SK-N-SH (cell line): ENCODE measurements around the gene MAST2. TPM values are rescaled to one million over a fixed set of nuclear protein-coding genes. Genes with fewer than 3 reads are reported as not detected.

ENCODE experiments used
- CTCF ChIA-PET: fragments of 300-600, 350-600 bp; formaldehyde crosslinking; extraction: SDS; loops from one replicate; lab custom pipeline; 2021; lab: Yijun Ruan, JAX
- POLR2A ChIA-PET: fragments of 350-600 bp; sonication (Branson Sonifier 250); formaldehyde crosslinking; extraction: SDS; loops from one replicate; lab custom pipeline; 2020; ENCODE audit warnings: antibody characterized with exemption, inconsistent platforms; lab: Yijun Ruan, JAX
- DNase-seq: peaks from one replicate; pipeline ENCODE4 v3.0.0; 2012
- H2AFZ ChIP-seq: fragments of 200-600 bp; sonication (generic); 2 replicates; pipeline ENCODE4 v1.8.1; 2016; ENCODE audit warnings: antibody characterized with exemption, mild to moderate bottlenecking, low read depth
- H3F3A ChIP-seq: fragments of 200-600 bp; sonication (generic); replicated peaks from 2 replicates; pipeline ENCODE3; 2016; ENCODE audit warnings: antibody characterized with exemption, mild to moderate bottlenecking; ENCODE audit not compliant: insufficient read depth
- H3K27ac ChIP-seq, 2 experiments: fragments of 200-500 bp in 1 of 2; fragments of 200-600 bp in 1 of 2; sonication (Bioruptor generic) in 1 of 2; sonication (generic), shearing (Covaris generic) in 1 of 2; 2 replicates each; pipeline versions ENCODE4 v1.5.1 to v1.6.1; 2014 to 2016; ENCODE audit warnings: low read depth in 2 of 2, inconsistent platforms in 1 of 2, low read length in 1 of 2, mild to moderate bottlenecking in 1 of 2, mixed read lengths in 1 of 2
- H3K27me3 ChIP-seq: fragments of 200-600 bp; sonication (generic), shearing (Covaris generic); 2 replicates; pipeline ENCODE4 v1.6.1; 2016; ENCODE audit warnings: mixed run types; ENCODE audit not compliant: insufficient read depth
- H3K36me3 ChIP-seq, 2 experiments: fragments of 200-500 bp in 1 of 2; fragments of 200-600 bp in 1 of 2; sonication (Bioruptor generic) in 1 of 2; sonication (generic) in 1 of 2; replicated peaks in 1 of 2; 2 replicates each; pipeline versions ENCODE3 to v1.5.1; 2014 to 2016; ENCODE audit warnings: low read length in 1 of 2, mild to moderate bottlenecking in 1 of 2; ENCODE audit not compliant: insufficient read depth in 2 of 2, control insufficient read depth in 1 of 2
- H3K4me1 ChIP-seq, 2 experiments: fragments of 200-500 bp in 1 of 2; fragments of 200-600 bp in 1 of 2; sonication (Bioruptor generic) in 1 of 2; sonication (generic), shearing (Covaris generic) in 1 of 2; 2 replicates each; pipeline versions ENCODE4 v1.5.1 to v1.6.1; 2014 to 2016; ENCODE audit warnings: low read depth in 1 of 2, low read length in 1 of 2, mixed run types in 1 of 2; ENCODE audit not compliant: insufficient read depth in 2 of 2, control insufficient read depth in 1 of 2
- H3K4me2 ChIP-seq: fragments of 200-600 bp; sonication (generic), shearing (Covaris generic); 2 replicates; pipeline ENCODE4 v1.6.1; 2017; ENCODE audit warnings: mixed run types
- H3K4me3 ChIP-seq, 2 experiments: fragments of 200-500 bp in 1 of 2; fragments of 200-600 bp in 1 of 2; sonication (Bioruptor generic) in 1 of 2; sonication (generic), shearing (Covaris generic) in 1 of 2; 2 replicates each; pipeline versions ENCODE4 v1.5.1 to v1.8.1; 2014 to 2016; ENCODE audit warnings: low read depth in 2 of 2, inconsistent platforms in 1 of 2, low read length in 1 of 2, mild to moderate bottlenecking in 1 of 2, mixed read lengths in 1 of 2, moderate library complexity in 1 of 2
- H3K79me2 ChIP-seq: fragments of 200-600 bp; sonication (generic); 2 replicates; pipeline ENCODE4 v1.8.1; 2017; ENCODE audit warnings: mild to moderate bottlenecking; ENCODE audit not compliant: insufficient read depth
- H3K9ac ChIP-seq: fragments of 200-600 bp; sonication (generic); 2 replicates; pipeline ENCODE4 v1.6.1; 2017; ENCODE audit warnings: mixed run types
- H3K9me2 ChIP-seq: fragments of 200-600 bp; sonication (generic); 2 replicates; pipeline ENCODE4 v1.6.1; 2017; ENCODE audit warnings: mixed run types
- H3K9me3 ChIP-seq: fragments of 200-600 bp; sonication (generic); 2 replicates; pipeline ENCODE4 v1.6.1; 2017; ENCODE audit warnings: mixed run types, mild to moderate bottlenecking, moderate library complexity
- H4K20me1 ChIP-seq: fragments of 200-600 bp; sonication (generic); 2 replicates; pipeline ENCODE4 v1.6.1; 2017; ENCODE audit warnings: mild to moderate bottlenecking, mixed run types; ENCODE audit not compliant: insufficient read depth
- ELF1 ChIP-seq: IDR thresholded peaks from 2 replicates; pipeline ENCODE4 v1.4.0; 2012
- EP300 ChIP-seq, 2 experiments: IDR thresholded peaks; 2 replicates each; pipeline versions ENCODE4 v1.4.0 to v1.6.1; 2012; ENCODE audit warnings: borderline replicate concordance in 1 of 2, low read depth in 1 of 2, low read length in 1 of 2
- EZH2phosphoT487 ChIP-seq: fragments of 200-600 bp; sonication (generic); IDR thresholded peaks from 2 replicates; pipeline ENCODE4 v1.6.1; 2017; ENCODE audit warnings: low read depth, mixed run types, mild to moderate bottlenecking, antibody characterized with exemption, moderate library complexity, borderline replicate concordance
- FOXJ3 ChIP-seq: sonication (generic); formaldehyde crosslinking; IDR thresholded peaks from 2 replicates; pipeline ENCODE4 v1.5.1; 2020; ENCODE audit warnings: mild to moderate bottlenecking, missing genetic modification reagents
- FOXM1 ChIP-seq: IDR thresholded peaks from 2 replicates; pipeline ENCODE4 v1.4.0; 2012; ENCODE audit warnings: low read depth, mild to moderate bottlenecking
- JUND ChIP-seq: IDR thresholded peaks from 2 replicates; pipeline ENCODE4 v1.4.0; 2012
- MXI1 ChIP-seq: IDR thresholded peaks from 2 replicates; pipeline ENCODE4 v1.6.1; 2012; ENCODE audit warnings: mild to moderate bottlenecking, low read depth, low read length, improper control_type of control experiment
- NFIC ChIP-seq: IDR thresholded peaks from 2 replicates; pipeline ENCODE4 v1.4.0; 2012; ENCODE audit warnings: borderline replicate concordance
- POLR2AphosphoS5 ChIP-seq: IDR thresholded peaks from 2 replicates; pipeline ENCODE4 v1.6.1; 2012; ENCODE audit warnings: low read depth, low read length
- RAD21 ChIP-seq: IDR thresholded peaks from 2 replicates; pipeline ENCODE4 v1.6.1; 2012; ENCODE audit warnings: mild to moderate bottlenecking, low read length
- RCOR1 ChIP-seq: fragments of 150-350 bp; IDR thresholded peaks from 2 replicates; pipeline ENCODE4 v1.6.1; 2017; ENCODE audit warnings: antibody characterized with exemption, low read length
- TCF12 ChIP-seq: IDR thresholded peaks from 2 replicates; pipeline ENCODE4 v1.4.0; 2012
- YY1 ChIP-seq: IDR thresholded peaks from 2 replicates; pipeline ENCODE4 v1.4.0; 2012; ENCODE audit warnings: low read depth, mild to moderate bottlenecking
- WGBS: methylation state at CpG from one replicate; pipeline ENCODE4 v1.1.6; 2017; ENCODE audit warnings: low lambda C conversion rate; 5-methylcytosine and 5-hydroxymethylcytosine counted together
- polyA plus RNA-seq, 3 experiments: library from polyadenylated mRNA; depleted of rRNA; stranded (reverse); fragments of >200 nt; gene quantifications; 2 replicates each; pipeline ENCODE4 v1.2.3, GENCODE V29; 2012
- TF ChIP-seq, protein P1 (sequence below): fragments of 150-350 bp; IDR thresholded peaks from 2 replicates; pipeline ENCODE4 v1.6.1; 2017; ENCODE audit warnings: antibody characterized with exemption, low read length, low read depth, borderline replicate concordance
- TF ChIP-seq, protein P2 (sequence below): IDR thresholded peaks from 2 replicates; pipeline ENCODE4 v1.4.0; 2012; ENCODE audit warnings: low read depth, borderline replicate concordance
- TF ChIP-seq, protein P3 (sequence below): fragments of 200-600 bp; sonication (generic); IDR thresholded peaks from 2 replicates; pipeline ENCODE4 v1.6.1; 2017; ENCODE audit warnings: antibody characterized with exemption, mild to moderate bottlenecking, moderate library complexity
- TF ChIP-seq, protein P4 (sequence below): IDR thresholded peaks from 2 replicates; pipeline ENCODE4 v1.6.1; 2012; ENCODE audit warnings: mild to moderate bottlenecking, low read depth, low read length, moderate library complexity
- TF ChIP-seq, protein P5 (sequence below): IDR thresholded peaks from 2 replicates; pipeline ENCODE4 v1.4.0; 2012; ENCODE audit warnings: low read depth

Gene MAST2
- polyA plus RNA-seq, 1 of the 3 experiments (the other 2 are of a cell fraction), result 53.4 TPM

DNA sequence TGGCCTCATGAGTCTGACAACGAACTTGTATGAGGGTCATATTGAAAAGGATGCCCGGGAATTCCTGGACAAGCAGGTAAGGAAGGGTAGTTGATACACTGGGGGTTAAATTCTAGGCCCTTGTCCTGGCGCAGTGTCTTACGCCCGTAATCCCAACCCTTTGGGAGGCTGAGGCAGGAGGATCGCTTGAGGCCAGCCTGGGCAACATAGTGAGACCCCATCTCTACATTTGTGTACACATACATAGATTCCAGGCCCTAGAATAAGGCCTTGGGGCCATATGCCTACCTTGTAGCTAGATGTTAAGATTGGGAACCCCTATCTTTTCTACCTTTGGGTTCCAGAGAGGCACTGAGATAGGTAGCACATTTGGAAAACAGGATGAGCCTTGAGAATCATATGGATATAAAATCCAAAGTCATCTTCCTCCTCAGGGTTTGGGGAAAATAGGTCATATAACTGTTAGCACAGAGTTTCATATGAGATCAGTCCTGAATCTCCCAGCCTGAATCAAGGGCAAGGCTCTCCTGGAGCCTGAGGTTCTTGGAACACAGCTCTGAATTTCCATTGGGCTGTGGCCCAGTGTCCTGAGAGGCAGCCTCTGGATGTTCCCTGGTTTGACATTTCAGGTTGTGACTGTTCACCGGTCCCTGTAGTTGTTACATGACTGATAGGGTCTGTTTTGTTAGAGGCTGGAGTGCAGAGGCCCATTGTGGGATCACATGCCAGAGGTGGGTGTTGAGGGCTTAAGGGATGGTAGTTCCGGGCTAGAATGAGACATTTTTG lies 224.6 kb downstream of the MAST2 start:
- Histone ChIP-seq H3K4me1 (peaks cover 0 to 16% of the 10 kb centered on the region in 2 experiments; a peak in 1 of 4 replicates), H3K36me3 (peaks cover 17 to 61% of the 10 kb centered on the region in 2 experiments), H3K9me2 (no peaks in the 10 kb centered on the region), H3K9ac (no peak overlapping the region), H3K27ac (no peak overlapping the region), H3K4me2 (no peak overlapping the region), H3K27me3 (no peaks in the 10 kb centered on the region), H3F3A (no peaks in the 10 kb centered on the region), H2AFZ (no peak overlapping the region), H3K4me3 (no peak overlapping the region), H3K79me2 (no peaks in the 10 kb centered on the region), H3K9me3 (no peaks in the 10 kb centered on the region), H4K20me1 (no peaks in the 10 kb centered on the region)
- WGBS, result 94% methylated on average over 8 of the region's 8 CpGs
- ChIA-PET CTCF (interaction anchor here (0.6 to 1.7 kb wide), 7 partner anchors 8 to 196 kb away, joined by 3 to 7 read pairs (median 3); no protein-coding TSS in a partner anchor), POLR2A (no interaction called here)
- TF ChIP-seq, protein P1, sequence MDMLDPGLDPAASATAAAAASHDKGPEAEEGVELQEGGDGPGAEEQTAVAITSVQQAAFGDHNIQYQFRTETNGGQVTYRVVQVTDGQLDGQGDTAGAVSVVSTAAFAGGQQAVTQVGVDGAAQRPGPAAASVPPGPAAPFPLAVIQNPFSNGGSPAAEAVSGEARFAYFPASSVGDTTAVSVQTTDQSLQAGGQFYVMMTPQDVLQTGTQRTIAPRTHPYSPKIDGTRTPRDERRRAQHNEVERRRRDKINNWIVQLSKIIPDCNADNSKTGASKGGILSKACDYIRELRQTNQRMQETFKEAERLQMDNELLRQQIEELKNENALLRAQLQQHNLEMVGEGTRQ, result no peak
- TF ChIP-seq, protein P2, sequence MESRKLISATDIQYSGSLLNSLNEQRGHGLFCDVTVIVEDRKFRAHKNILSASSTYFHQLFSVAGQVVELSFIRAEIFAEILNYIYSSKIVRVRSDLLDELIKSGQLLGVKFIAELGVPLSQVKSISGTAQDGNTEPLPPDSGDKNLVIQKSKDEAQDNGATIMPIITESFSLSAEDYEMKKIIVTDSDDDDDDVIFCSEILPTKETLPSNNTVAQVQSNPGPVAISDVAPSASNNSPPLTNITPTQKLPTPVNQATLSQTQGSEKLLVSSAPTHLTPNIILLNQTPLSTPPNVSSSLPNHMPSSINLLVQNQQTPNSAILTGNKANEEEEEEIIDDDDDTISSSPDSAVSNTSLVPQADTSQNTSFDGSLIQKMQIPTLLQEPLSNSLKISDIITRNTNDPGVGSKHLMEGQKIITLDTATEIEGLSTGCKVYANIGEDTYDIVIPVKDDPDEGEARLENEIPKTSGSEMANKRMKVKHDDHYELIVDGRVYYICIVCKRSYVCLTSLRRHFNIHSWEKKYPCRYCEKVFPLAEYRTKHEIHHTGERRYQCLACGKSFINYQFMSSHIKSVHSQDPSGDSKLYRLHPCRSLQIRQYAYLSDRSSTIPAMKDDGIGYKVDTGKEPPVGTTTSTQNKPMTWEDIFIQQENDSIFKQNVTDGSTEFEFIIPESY, result no peak
- TF ChIP-seq RAD21 (no peak), NFIC (no peak), EZH2phosphoT487 (no peak), FOXM1 (no peak), EP300 (IDR thresholded peaks at IDR 0.05; ENCODE audit: borderline replicate concordance in 1 of 2, low read depth in 1 of 2, low read length in 1 of 2) (no peak), ELF1 (no peak), TCF12 (no peak), YY1 (no peak), JUND (no peak), FOXJ3 (CRISPR knock-in tag) (no peak), POLR2AphosphoS5 (no peak), RCOR1 (no peak), MXI1 (no peak)
- TF ChIP-seq, protein P3, sequence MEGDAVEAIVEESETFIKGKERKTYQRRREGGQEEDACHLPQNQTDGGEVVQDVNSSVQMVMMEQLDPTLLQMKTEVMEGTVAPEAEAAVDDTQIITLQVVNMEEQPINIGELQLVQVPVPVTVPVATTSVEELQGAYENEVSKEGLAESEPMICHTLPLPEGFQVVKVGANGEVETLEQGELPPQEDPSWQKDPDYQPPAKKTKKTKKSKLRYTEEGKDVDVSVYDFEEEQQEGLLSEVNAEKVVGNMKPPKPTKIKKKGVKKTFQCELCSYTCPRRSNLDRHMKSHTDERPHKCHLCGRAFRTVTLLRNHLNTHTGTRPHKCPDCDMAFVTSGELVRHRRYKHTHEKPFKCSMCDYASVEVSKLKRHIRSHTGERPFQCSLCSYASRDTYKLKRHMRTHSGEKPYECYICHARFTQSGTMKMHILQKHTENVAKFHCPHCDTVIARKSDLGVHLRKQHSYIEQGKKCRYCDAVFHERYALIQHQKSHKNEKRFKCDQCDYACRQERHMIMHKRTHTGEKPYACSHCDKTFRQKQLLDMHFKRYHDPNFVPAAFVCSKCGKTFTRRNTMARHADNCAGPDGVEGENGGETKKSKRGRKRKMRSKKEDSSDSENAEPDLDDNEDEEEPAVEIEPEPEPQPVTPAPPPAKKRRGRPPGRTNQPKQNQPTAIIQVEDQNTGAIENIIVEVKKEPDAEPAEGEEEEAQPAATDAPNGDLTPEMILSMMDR, result no peak
- TF ChIP-seq, protein P4, sequence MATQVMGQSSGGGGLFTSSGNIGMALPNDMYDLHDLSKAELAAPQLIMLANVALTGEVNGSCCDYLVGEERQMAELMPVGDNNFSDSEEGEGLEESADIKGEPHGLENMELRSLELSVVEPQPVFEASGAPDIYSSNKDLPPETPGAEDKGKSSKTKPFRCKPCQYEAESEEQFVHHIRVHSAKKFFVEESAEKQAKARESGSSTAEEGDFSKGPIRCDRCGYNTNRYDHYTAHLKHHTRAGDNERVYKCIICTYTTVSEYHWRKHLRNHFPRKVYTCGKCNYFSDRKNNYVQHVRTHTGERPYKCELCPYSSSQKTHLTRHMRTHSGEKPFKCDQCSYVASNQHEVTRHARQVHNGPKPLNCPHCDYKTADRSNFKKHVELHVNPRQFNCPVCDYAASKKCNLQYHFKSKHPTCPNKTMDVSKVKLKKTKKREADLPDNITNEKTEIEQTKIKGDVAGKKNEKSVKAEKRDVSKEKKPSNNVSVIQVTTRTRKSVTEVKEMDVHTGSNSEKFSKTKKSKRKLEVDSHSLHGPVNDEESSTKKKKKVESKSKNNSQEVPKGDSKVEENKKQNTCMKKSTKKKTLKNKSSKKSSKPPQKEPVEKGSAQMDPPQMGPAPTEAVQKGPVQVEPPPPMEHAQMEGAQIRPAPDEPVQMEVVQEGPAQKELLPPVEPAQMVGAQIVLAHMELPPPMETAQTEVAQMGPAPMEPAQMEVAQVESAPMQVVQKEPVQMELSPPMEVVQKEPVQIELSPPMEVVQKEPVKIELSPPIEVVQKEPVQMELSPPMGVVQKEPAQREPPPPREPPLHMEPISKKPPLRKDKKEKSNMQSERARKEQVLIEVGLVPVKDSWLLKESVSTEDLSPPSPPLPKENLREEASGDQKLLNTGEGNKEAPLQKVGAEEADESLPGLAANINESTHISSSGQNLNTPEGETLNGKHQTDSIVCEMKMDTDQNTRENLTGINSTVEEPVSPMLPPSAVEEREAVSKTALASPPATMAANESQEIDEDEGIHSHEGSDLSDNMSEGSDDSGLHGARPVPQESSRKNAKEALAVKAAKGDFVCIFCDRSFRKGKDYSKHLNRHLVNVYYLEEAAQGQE, result no peak
- TF ChIP-seq, protein P5, sequence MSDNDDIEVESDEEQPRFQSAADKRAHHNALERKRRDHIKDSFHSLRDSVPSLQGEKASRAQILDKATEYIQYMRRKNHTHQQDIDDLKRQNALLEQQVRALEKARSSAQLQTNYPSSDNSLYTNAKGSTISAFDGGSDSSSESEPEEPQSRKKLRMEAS, result no peak
- no peak for DNase-seq
